Activated naive CD4-positive, alpha-beta T cell treated with anti-CD3 and anti-CD28 coated beads, Interleukin-2, amount 50 U/mL, for 72 hours (primary cell): ENCODE data around the gene RAE1. TPM values are rescaled to one million over a fixed set of nuclear protein-coding genes. Genes with fewer than 3 reads are reported as not detected.
A peak's percentile ranks its signal among the peaks of the same experiment; 100 is the strongest.

Experiments
- ATAC-seq, 2 donors: fragments of 150-1000 bp; cut with Tn5 transposase; 2 replicates each; pipeline ENCODE4 v1.10.0; 2021; ENCODE audit warnings: mild to moderate bottlenecking in 2 of 2, moderate library complexity in 2 of 2
- DNase-seq, 2 donors: peaks; one replicate each; pipeline ENCODE4 v3.0.0; 2021 to 2022; ENCODE audit warnings: low spot score in 2 of 2
- H3K27ac Mint-ChIP-seq, 2 donors: one replicate each; pipeline ENCODE4 v1.8.0; 2022; ENCODE audit warnings: mild to moderate bottlenecking in 2 of 2, mixed read lengths in 2 of 2
- H3K36me3 Mint-ChIP-seq, 2 donors: one replicate each; pipeline ENCODE4 v1.8.0; 2022; ENCODE audit warnings: mixed read lengths in 2 of 2
- H3K9me3 Mint-ChIP-seq, 2 donors: one replicate each; pipeline ENCODE4 v1.8.0; 2022; ENCODE audit warnings: mixed read lengths in 2 of 2
- total RNA-seq, 2 donors: library from RNA; stranded (reverse); gene quantifications; one replicate each; pipeline ENCODE4 v1.2.3, GENCODE V29; 2022

Gene RAE1
- total RNA-seq, 2 donors from 2014 or later: 47.3 to 67.5 TPM

DNA sequence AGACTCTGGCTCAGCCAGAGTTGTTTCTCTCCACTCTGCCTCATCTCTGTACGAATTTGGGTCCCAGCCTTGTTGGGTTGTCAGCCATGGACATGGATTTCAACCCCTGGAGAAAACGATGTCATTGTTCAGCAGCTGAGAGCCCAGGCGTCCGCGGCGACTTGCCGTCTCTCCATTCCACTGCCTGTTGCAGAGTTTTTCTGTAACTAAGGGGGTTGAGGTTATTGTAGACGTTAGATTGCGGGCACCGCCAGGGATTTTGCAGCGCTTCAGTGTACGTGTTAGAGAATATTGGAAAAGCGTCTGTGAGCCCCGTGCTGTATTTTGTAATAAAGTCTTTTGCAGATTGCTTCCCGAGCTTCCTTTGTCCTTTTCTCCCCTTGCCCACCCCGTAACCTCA is 27.1 kb downstream of the RAE1 start:
- DNase-seq (no peak), ATAC-seq (no peak)
- peak overlapping the region in 1 of 2 donors; percentile 49 for H3K27ac Mint-ChIP-seq
- no peaks in the 10 kb centered on the region for H3K9me3 Mint-ChIP-seq
- H3K36me3 Mint-ChIP-seq: peaks cover 5 to 8% of the 10 kb centered on the region in 2 donors

DNA sequence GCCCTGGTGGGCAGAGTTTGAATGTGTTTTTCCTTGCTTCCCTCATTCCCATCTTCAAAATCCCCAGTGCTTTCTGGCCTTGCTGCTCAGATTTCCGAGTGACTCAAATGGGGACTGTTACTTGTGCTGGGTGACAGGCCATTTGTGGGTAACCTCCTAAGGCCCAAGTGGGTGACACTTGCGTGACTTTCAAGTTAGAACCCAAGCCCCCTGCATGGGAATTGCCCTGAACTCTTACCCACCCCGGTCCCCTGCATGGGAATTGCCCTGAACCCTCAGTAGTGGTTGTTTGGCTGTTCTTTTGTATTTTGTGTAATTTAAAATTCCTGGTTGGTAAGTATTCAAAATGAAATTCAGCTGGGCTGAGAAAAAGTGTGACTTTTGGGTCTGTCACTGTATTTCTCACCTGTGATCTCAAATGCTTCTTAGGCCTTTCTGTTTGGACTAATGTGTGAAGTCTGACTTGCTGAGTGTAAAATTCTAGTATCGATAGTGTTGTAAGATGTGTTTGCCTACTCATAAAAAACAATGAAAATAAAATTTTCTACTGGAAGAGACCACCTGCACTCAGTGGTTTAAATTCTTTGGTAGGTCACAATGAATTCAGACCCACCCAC is 27.7 kb downstream of the RAE1 start:
- H3K9me3 Mint-ChIP-seq: no peaks in the 10 kb centered on the region
- peak overlapping the region in 1 of 2 donors; percentile 66 for H3K27ac Mint-ChIP-seq
- peak; percentile 18 to 52 for ATAC-seq
- no peak for DNase-seq
- peaks cover 5 to 8% of the 10 kb centered on the region in 2 donors for H3K36me3 Mint-ChIP-seq

DNA sequence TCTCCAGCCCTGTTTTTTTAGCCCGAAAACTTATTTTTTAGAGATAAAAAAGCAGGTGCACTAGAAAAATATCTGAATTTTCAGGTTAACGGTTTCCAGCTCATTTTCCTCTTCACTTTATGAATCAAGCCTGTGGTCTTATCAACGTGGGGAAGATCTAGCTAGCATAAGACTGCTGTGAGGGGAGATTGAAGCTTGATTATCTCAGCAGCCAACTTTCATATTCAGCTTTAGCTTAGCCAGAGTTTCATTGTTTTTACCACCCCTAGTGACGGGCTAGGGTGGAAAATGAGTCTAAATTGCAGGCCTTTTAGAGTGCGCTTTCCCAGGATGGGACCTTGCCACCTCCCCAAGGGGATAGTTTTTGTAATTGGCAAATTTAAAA is 28.2 kb downstream of the RAE1 start:
- DNase-seq (no peak), ATAC-seq (peak; percentile 21 to 30)
- Mint-ChIP-seq H3K9me3 (no peaks in the 10 kb centered on the region), H3K27ac (peak overlapping the region; percentile 36 to 66), H3K36me3 (peaks cover 5 to 8% of the 10 kb centered on the region in 2 donors)

DNA sequence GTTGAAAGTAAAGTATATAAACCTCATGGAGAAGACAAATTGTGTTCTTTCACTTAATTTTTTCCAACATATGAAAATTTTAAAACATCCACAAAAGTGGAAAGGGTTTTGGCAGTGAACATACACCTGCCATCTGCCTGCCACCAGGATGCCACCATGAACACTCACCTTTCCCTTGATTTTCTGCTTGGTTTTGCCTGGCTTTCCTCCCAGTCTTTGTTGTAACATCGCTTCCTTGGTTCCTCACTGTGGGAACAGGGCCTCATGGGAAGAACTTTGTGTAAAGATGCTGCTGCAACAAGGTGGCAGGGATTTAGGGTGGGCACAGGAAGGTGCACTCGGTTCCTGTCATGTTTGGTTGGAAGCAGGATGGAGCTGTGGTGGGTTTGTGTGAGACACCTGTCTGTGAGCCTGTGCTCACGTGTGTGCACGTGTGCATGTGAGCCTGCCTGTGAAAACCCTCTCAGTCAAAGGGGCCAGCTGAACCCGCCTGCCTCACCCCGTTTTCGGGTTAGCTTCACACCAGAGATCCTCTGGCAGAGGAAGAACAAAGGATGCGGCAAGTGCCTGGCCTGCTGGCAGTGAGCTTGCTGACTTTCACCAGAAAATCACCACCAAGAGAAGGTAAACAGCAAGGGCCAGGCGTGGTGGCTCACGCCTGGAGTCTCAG is 29.2 kb downstream of the RAE1 start:
- no peak for ATAC-seq
- Mint-ChIP-seq H3K27ac (peak overlapping the region in 1 of 2 donors; percentile 74), H3K9me3 (no peaks in the 10 kb centered on the region), H3K36me3 (peaks cover 5 to 8% of the 10 kb centered on the region in 2 donors)
- no peak for DNase-seq

DNA sequence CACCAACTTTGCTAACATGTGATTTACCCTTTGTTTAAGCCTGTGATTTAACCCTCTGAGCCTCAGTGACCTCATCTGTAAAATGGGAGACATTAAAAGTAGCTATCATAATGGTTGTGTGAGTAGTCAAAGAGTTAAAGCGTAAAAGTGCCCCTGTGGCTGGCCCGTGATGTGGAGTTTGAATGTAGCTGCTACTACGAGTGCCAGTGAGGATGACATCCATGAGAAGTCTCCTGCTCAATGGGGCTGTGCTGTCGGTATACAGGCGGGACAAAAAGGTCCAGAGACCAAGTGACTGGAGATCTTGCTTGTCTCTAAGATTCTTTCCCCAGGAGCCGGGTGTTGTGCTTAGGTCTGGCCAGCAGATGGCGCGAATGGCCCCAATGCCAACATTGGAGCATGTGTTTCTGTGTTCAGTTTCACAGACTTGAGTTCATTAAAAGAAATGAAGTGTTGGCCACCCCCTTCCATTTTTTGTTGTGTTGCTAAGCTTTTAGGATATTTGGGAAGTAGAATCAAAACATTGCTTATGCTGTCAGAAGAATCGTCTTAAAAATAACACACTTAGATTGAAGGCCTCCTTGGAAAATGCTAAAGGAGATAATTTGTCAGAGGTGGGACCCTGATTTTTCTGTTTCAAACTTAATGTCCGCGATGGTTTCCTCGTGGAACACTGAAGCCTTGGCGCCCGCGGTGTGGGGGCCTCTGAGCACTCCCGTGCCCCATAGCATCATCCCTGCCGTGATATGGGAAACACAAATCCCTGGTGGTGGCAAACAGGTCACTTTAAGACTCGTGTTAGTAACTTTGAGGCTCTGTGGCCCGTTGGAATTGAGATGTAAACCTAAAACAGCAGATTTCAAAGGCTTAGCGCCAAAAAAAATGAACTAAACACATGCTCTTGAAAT is 30.8 kb downstream of the RAE1 start:
- H3K9me3 Mint-ChIP-seq: no peaks in the 10 kb centered on the region
- ATAC-seq (peak; percentile 61), DNase-seq (peak in 1 of 2 donors; percentile 91)
- no peak overlapping the region for H3K27ac Mint-ChIP-seq
- H3K36me3 Mint-ChIP-seq: peaks cover 0 to 5% of the 10 kb centered on the region in 2 donors

DNA sequence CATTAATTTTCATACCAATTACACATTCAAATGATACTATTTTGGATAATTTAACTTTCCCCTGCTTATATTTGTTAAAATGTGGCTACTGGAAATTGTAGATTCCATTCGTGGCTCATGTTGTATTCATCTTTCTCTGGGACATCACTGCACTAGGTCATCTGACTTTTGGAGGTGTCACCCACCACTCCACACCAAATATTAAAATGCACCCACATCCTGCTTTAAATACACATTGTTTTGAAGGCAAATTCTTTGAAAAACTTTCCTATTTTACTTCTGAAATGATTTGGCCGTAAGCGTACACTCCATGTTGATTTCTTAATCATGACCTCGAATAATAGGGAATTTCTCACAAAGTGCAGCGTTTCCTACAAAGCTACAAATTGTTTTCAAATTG is 31.5 kb downstream of the RAE1 start:
- Mint-ChIP-seq H3K36me3 (peaks cover 0 to 1% of the 10 kb centered on the region in 2 donors), H3K9me3 (no peaks in the 10 kb centered on the region), H3K27ac (no peak overlapping the region)
- DNase-seq: no peak
- ATAC-seq: no peak

DNA sequence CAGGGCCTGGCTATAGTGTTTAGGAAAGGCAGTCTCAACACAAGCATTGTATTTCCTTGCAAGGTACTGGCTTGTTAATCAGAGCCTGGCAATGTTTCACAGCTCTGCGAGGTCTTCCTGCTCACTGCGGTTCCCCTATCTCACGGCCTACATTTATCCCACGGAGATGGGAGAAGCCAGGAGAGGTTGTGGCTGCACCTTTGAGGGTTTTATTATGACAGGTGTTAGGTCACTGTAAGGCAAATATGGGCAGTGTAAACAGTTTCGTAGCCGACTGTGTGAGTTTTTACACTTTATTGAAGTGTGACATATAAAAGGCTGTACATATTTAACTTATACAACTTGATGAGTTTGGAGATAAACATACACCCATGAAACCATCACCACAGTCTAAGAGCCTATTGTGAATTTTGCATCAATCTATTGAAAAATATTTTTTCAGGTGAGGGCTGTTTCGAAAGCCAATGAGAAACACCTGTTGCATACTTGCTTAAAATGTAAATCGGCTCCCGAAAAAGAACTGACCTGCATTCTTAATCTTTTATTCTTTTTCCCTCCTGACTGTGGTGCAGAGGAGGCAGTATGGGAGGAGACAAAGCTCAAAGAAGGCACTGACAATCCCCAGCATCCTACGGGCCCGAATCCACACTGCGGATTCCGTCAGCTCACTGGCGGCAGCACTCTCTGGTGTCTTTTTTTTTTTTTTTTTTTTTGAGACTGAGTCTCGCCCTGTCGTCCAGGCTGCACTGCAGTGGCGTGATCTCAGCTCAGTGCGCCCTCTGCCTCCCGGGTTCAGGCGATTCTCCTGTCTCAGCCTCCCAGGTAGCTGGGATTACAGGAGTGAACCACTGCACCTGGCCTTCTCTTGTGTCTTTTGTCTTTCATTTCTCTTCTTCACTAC is 32.6 kb downstream of the RAE1 start:
- peak overlapping the region in 1 of 2 donors; percentile 59 for H3K27ac Mint-ChIP-seq
- no peaks in the 10 kb centered on the region for H3K9me3 Mint-ChIP-seq
- no peak for DNase-seq
- no peak for ATAC-seq
- no peaks in the 10 kb centered on the region for H3K36me3 Mint-ChIP-seq

DNA sequence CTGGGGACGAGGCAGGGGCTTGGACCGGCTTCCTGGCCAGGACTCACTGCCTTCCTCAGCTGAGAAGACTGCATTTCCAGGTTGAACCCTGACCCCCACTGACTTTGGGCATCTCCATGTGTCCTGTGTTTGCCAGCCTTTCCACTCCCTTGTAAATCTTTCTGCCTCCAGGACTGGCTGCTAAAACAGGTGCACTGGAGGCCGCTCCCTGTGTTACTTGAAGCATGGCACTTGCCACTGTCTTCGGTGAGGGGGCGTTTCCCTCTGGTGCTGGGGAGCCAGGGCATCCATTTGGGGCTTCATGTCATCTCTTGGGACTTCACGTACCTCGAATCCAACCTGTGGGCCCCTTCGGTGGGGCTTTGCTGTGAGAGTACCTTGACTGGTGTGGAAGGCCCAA is 33.4 kb downstream of the RAE1 start:
- Mint-ChIP-seq H3K36me3 (no peaks in the 10 kb centered on the region), H3K27ac (peak overlapping the region in 1 of 2 donors; percentile 59), H3K9me3 (no peaks in the 10 kb centered on the region)
- no peak for ATAC-seq
- DNase-seq: no peak

DNA sequence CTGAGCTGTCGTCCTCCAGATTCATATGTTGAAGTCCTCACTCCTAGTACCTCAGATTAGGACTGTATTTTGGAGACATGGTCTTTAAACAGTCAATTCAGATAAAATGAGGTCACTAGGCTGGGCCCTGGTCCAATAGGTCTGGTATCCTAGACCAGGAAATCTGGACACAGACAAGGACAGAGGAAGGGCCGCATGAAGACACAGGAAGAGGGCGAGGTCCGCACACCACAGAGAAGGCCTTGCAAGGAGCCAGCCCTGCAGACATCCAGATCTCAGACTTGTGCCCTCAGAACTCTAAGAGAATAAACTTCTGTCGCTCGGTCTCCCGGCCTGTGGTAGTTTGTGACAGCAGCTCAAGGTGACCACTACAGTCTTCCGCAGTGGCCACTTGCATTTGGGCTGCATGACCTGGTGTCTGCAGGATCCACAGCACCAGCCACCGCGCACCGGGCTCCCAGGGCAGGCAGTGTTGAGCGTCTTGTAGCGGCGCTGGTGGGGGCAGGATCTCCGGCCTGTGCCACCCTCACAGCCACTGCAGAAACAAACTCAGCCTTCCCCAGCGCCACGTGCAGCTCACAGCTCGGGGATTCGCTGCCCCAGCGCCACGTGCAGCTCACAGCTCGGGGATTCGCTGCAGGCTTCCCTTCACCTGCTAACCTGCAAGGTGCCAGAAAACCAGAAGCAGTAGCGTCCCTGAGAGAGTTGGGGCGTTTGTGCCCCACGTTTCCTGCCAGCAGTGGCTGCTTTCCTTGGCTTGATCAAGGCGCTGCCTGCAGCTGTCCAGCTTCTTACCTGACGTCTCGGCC is 34.1 kb downstream of the RAE1 start:
- DNase-seq: no peak

DNA sequence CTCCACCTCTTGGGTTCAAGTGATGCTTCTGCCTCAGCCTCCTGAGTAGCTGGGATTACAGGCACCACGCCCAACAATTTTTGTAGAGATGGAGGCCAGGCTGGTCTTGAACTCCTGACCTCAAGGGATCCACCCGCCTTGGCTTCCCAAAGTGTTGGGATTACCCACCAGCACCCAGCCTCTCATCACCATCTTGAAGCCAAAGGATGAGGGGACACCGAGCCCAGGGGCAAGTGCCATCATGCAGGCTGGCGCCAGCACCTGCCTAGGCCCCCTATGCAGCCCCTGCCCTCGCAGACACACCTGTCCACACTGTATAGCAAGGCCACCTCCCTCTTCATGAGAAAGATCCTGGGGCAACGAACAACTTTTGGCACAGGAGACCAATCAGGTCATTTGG is 34.9 kb downstream of the RAE1 start:
- DNase-seq (no peak), ATAC-seq (no peak)
- no peaks in the 10 kb centered on the region for H3K9me3 Mint-ChIP-seq
- no peaks in the 10 kb centered on the region for H3K36me3 Mint-ChIP-seq
- H3K27ac Mint-ChIP-seq: no peak overlapping the region

More for the DNA sequence above, 34.1 kb downstream of the RAE1 start:
- no peak overlapping the region for H3K27ac Mint-ChIP-seq
- H3K36me3 Mint-ChIP-seq: no peaks in the 10 kb centered on the region
- H3K9me3 Mint-ChIP-seq: no peaks in the 10 kb centered on the region
- no peak for ATAC-seq

DNA sequence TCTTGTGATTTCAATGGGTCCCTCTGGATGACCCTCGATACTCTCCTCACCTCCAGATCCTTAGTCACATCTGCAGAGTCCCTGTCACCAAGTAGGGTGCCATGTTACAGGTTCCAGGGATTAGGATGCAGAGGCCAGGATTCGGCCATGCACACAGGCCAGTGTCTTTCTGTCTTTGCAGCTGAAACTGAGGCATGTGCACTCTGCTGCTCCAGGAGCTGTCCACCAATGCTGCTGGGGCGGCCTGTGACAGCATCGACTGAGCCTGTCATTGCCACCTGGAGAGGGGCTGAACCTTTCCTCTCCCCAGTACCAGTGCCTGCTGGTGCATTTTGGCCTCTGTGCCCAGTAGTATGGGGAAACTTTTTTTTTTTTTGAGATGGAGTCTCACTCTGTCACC is 35.7 kb downstream of the RAE1 start:
- no peaks in the 10 kb centered on the region for H3K9me3 Mint-ChIP-seq

DNA sequence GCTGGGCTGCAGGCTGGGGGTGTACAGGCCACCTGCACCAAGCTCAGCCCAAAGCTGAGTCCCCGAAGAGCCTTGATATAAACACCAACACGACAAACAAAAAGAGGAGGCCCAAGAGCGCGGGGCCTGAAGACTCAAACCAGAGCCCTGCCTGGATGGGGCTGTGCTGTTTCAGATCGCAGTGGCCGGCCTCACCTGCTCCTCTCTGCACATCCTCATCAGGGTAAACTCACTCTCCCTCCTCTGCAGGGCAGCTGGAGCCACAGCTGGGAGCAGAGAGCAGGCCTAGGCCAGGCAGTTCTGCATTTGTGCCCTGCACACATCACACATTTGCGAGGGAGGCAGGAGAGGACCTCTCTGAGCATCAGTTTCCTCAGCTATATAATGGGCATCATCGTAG is 36.4 kb downstream of the RAE1 start:
- Mint-ChIP-seq H3K9me3 (no peaks in the 10 kb centered on the region), H3K27ac (no peak overlapping the region), H3K36me3 (peaks cover 5 to 6% of the 10 kb centered on the region in 2 donors)
- no peak for ATAC-seq
- peak in 1 of 2 donors; percentile 55 for DNase-seq

More for the DNA sequence above, 35.7 kb downstream of the RAE1 start:
- no peaks in the 10 kb centered on the region for H3K36me3 Mint-ChIP-seq
- DNase-seq: no peak
- no peak for ATAC-seq
- peak overlapping the region in 1 of 2 donors; percentile 9 for H3K27ac Mint-ChIP-seq

DNA sequence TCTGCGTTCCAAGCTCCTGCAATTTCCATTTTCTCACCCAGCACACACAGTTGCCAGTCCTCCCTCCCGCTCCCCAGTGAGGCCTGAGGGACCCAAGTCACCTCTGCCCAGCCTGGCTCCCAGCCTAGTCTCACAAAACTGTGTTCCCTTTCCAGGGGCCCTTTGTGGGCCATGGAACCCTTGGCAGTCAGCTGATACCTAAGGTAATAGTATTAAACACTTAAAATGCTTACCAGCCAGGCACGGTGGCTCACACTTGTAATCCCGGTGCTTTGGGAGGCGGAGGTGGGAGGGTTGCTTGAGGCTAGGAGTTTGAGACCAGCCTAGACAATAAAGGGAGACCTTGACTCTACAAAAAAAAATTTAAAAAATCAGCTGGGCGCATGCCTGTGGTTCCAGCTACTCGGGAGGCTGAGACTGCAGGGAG is 36.9 kb downstream of the RAE1 start:
- H3K27ac Mint-ChIP-seq: no peak overlapping the region
- no peaks in the 10 kb centered on the region for H3K9me3 Mint-ChIP-seq
- ATAC-seq (no peak), DNase-seq (peak in 1 of 2 donors; percentile 52)
- H3K36me3 Mint-ChIP-seq: peaks cover 8 to 10% of the 10 kb centered on the region in 2 donors

DNA sequence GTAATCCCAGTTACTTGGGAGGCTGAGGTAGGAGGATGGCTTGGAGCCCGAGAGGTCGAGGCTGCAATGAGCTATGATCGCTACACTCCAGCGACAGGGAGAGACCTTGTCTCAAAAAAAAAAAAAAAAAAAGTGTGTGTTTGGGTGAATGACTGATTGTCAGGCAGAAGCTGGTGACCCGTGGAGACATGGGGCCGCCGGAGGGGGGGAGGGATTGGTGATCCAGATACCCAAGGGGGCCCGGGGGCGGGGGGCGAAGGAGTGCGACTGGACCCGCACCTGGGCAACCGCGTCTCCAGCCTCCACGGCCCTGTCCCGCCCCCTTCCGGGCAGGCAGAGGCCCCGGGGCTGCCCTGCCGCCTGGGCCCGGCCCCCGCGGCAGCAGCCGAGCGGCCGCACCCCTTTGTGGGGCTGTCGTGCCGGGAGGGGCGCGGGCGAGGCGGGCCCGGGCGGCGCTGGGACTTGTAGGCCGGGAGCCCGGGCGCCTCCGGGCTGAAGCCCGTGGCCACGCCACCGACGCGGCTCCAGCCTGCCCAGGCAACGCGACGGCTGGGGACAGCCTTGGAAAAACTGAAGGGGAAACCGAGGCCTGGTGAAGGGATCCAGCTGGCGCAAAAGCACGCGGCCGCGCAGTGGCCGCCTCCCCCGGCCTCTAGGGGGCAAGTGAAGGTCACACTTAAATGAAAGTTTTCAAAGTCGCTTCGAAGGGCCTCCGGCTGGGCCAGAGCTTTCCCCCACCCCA is 38.1 kb downstream of the RAE1 start:
- ATAC-seq (peak; percentile 4 to 27), DNase-seq (no peak)
- H3K9me3 Mint-ChIP-seq: no peaks in the 10 kb centered on the region
- peak overlapping the region; percentile 90 to 97 for H3K27ac Mint-ChIP-seq
- H3K36me3 Mint-ChIP-seq: peaks cover 20 to 22% of the 10 kb centered on the region in 2 donors
